A549 (cell line): ENCODE measurements around the gene NFIA. TPM values are rescaled to one million over a fixed set of nuclear protein-coding genes. Genes with fewer than 3 reads are reported as not detected.

ENCODE experiments used
- ATAC-seq, 2 experiments: fragments of 200-7000 bp in 1 of 2; fragments of >200 bp in 1 of 2; cut with Nextera tagmentation in 1 of 2; cut with Tn5 transposase in 1 of 2; 3 replicates each; pipeline versions ENCODE4 v1.8.0 to v1.9.1; 2018 to 2020; ENCODE audit warnings: mild to moderate bottlenecking in 1 of 2, moderate library complexity in 1 of 2
- CTCF ChIA-PET: fragments of 300-600 bp; sonication (Branson Sonifier 250); formaldehyde crosslinking; extraction: SDS; loops from one replicate; lab custom pipeline; 2021; ENCODE audit warnings: antibody characterized with exemption, inconsistent platforms; lab: Yijun Ruan, JAX
- POLR2A ChIA-PET: fragments of 350-600 bp; formaldehyde crosslinking; extraction: SDS; loops from one replicate; lab custom pipeline; 2021; ENCODE audit warnings: antibody characterized with exemption, inconsistent platforms; lab: Yijun Ruan, JAX
- DNase-seq, 2 experiments: peaks; one replicate each; pipeline versions ENCODE4 v3.0.0 to v3.0.0-alpha.2; 2011 to 2016; ENCODE audit warnings: low read depth in 1 of 2, low spot score in 1 of 2
- FAIRE-seq: peaks from 2 replicates; lab custom pipeline; 2011; peaks lifted over from hg19 to GRCh38; lab: Jason Lieb, UNC
- H3K27ac ChIP-seq, 2 experiments: fragments of >200 bp; sonication (Bioruptor Twin); formaldehyde crosslinking; 3 replicates each; pipeline ENCODE4 v1.5.1; 2016 to 2017
- H3K4me1 ChIP-seq: fragments of >200 bp; sonication (Bioruptor Twin); formaldehyde crosslinking; 3 replicates; pipeline ENCODE4 v1.6.1; 2016
- H3K4me2 ChIP-seq: fragments of >200 bp; sonication (Bioruptor Twin); formaldehyde crosslinking; 3 replicates; pipeline ENCODE4 v1.6.1; 2016
- H3K4me3 ChIP-seq: fragments of >200 bp; sonication (Bioruptor Twin); formaldehyde crosslinking; 3 replicates; pipeline ENCODE4 v1.5.1; 2016
- H3K9me3 ChIP-seq: fragments of >200 bp; sonication (Bioruptor Twin); formaldehyde crosslinking; 3 replicates; pipeline ENCODE4 v1.6.1; 2016
- ATOH8 ChIP-seq: fragments of 250-450 bp; sonication (Bioruptor Pico); IDR thresholded peaks from 2 replicates; pipeline ENCODE4 v1.5.0; 2020; ENCODE audit warnings: low read depth, mild to moderate bottlenecking, moderate library complexity
- CBX2 ChIP-seq: fragments of 200-600 bp; sonication (generic); IDR thresholded peaks from 2 replicates; pipeline ENCODE4 v1.6.1; 2016; ENCODE audit warnings: low read depth, mild to moderate bottlenecking, borderline replicate concordance
- EHF ChIP-seq: fragments of 250-450 bp; sonication (Bioruptor Pico); IDR thresholded peaks from 2 replicates; pipeline ENCODE4 v1.5.0; 2020; ENCODE audit warnings: mild to moderate bottlenecking
- ESRRA ChIP-seq: fragments of 150-350 bp; IDR thresholded peaks from 2 replicates; pipeline ENCODE4 v1.6.1; 2014; ENCODE audit warnings: mild to moderate bottlenecking, low read length, borderline replicate concordance
- FOSL2 ChIP-seq, 2 experiments: fragments of 450-650 bp in 1 of 2; fragments of >200 bp in 1 of 2; sonication (Bioruptor Twin) in 1 of 2; formaldehyde crosslinking; IDR thresholded peaks; 2 replicates each; pipeline versions ENCODE4 v1.5.0 to v1.6.1; 2016 to 2020; ENCODE audit warnings: mild to moderate bottlenecking in 1 of 2, moderate library complexity in 1 of 2
- FOXS1 ChIP-seq: fragments of 250-450 bp; sonication (Bioruptor Pico); IDR thresholded peaks from 2 replicates; pipeline ENCODE4 v1.5.0; 2020; ENCODE audit warnings: mild to moderate bottlenecking, moderate library complexity
- GATA3 ChIP-seq: IDR thresholded peaks from 2 replicates; pipeline ENCODE4 v1.6.1; 2012; ENCODE audit warnings: borderline replicate concordance
- HES2 ChIP-seq: fragments of >200 bp; sonication (Bioruptor Twin); formaldehyde crosslinking; IDR thresholded peaks from 2 replicates; pipeline ENCODE4 v1.6.1; 2016
- JUNB ChIP-seq: fragments of >200 bp; sonication (Bioruptor Twin); formaldehyde crosslinking; IDR thresholded peaks from 2 replicates; pipeline ENCODE4 v1.6.1; 2016
- MAFK ChIP-seq: fragments of 450-650 bp; IDR thresholded peaks from 2 replicates; pipeline ENCODE4 v1.6.1; 2014; ENCODE audit not compliant: partially characterized antibody
- NFE2L2 ChIP-seq: fragments of 150-350 bp; conservative IDR thresholded peaks from 2 replicates; pipeline ENCODE4 v1.6.1; 2014; ENCODE audit warnings: low read length
- NR3C1 ChIP-seq: fragments of >200 bp; sonication (Bioruptor Twin); formaldehyde crosslinking; IDR thresholded peaks from 3 replicates; pipeline ENCODE4 v1.6.1; 2017
- PBX3 ChIP-seq: IDR thresholded peaks from 2 replicates; pipeline ENCODE4 v1.6.1; 2012
- POLR2AphosphoS2 ChIP-seq: conservative IDR thresholded peaks from 2 replicates; pipeline ENCODE4 v1.6.1; 2012; ENCODE audit warnings: low read length, improper control_type of control experiment, inconsistent platforms
- RAD21 ChIP-seq, 2 experiments: fragments of >200 bp in 1 of 2; sonication (Bioruptor Twin) in 1 of 2; formaldehyde crosslinking in 1 of 2; IDR thresholded peaks in 1 of 2; conservative IDR thresholded peaks in 1 of 2; 2 replicates in 1 of 2; 3 replicates in 1 of 2; pipeline ENCODE4 v1.6.1; 2012 to 2018; ENCODE audit warnings: inconsistent platforms in 1 of 2
- REST ChIP-seq: fragments of 200-600 bp; sonication (generic); IDR thresholded peaks from 2 replicates; pipeline ENCODE4 v1.6.1; 2016; ENCODE audit warnings: antibody characterized with exemption, mild to moderate bottlenecking, moderate library complexity
- SMC3 ChIP-seq: fragments of >200 bp; sonication (Bioruptor Twin); formaldehyde crosslinking; IDR thresholded peaks from 3 replicates; pipeline ENCODE4 v1.6.1; 2018; ENCODE audit warnings: inconsistent platforms
- SREBF2 ChIP-seq: fragments of 450-650 bp; IDR thresholded peaks from 2 replicates; pipeline ENCODE4 v1.6.1; 2014; ENCODE audit warnings: mild to moderate bottlenecking, moderate library complexity
- TP53 ChIP-seq: fragments of 250-450 bp; sonication (Bioruptor Pico); IDR thresholded peaks from 2 replicates; pipeline ENCODE4 v1.5.0; 2021; ENCODE audit warnings: mild to moderate bottlenecking, moderate library complexity
- USF2 ChIP-seq: fragments of 450-650 bp; IDR thresholded peaks from 2 replicates; pipeline ENCODE4 v1.6.1; 2014; ENCODE audit warnings: antibody characterized with exemption
- ZFP36 ChIP-seq: fragments of 450-650 bp; IDR thresholded peaks from 2 replicates; pipeline ENCODE4 v1.6.1; 2014; ENCODE audit warnings: borderline replicate concordance; ENCODE audit not compliant: partially characterized antibody
- WGBS: methylation state at CpG from one replicate; pipeline ENCODE4 v1.1.6; 2017; ENCODE audit errors: missing lambda C conversion rate; 5-methylcytosine and 5-hydroxymethylcytosine counted together
- polyA plus RNA-seq, 4 experiments: library from polyadenylated mRNA; depleted of rRNA in 3 of 4; stranded (reverse); fragments of >200 nt; fragmentation: RNase III in 1 of 4; extraction: RNeasy Plus Mini Kit Qiagen cat#74134 plus additional on column Dnase treatment in 1 of 4; gene quantifications; 2 replicates in 3 of 4; 3 replicates in 1 of 4; pipeline ENCODE4 v1.2.3, GENCODE V29; 2011 to 2017
- TF ChIP-seq, protein P1 (sequence below): fragments of 150-350 bp; IDR thresholded peaks from 2 replicates; pipeline ENCODE4 v1.6.1; 2014; ENCODE audit warnings: low read depth, mild to moderate bottlenecking, low read length

Gene NFIA
- polyA plus RNA-seq, 2 of the 4 experiments (the other 2 are of a cell fraction) = 6.5 to 25.8 TPM

DNA sequence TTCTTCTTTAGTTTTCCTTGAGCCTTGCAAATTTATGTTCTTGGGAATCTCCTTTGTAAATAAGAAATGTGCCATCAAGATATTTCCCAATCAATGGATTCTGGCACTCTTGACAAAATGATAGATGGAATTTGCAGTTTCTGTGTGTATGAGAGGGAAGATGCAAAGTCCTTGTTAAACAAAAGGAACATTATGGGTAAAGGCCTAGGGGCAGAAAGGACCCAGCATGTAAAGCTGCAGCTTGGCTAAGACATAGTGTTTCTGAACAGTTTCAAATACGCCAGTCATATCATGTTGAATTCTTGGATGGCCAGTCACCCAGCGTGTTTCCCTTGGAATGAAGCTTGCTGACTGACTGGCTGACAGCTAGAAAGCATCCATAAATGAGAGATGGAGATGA is 210.8 kb downstream of the NFIA start:
- FAIRE-seq = no peak
- DNase-seq = no peak
- Histone ChIP-seq H3K4me2 (no peak overlapping the region), H3K9me3 (no peaks in the 10 kb centered on the region), H3K4me3 (no peak overlapping the region), H3K4me1 (peaks cover 24% of the 10 kb centered on the region; the same call in 2 of the 3 replicates), H3K27ac (no peak overlapping the region)
- 69% methylated on average over 2 of the region's 2 CpGs for WGBS
- TF ChIP-seq JUNB (no peak), ATOH8 (CRISPR knock-in tag) (no peak), FOSL2 (IDR thresholded peaks at IDR 0.05) (no peak), FOSL2 (CRISPR knock-in tag; IDR thresholded peaks at IDR 0.05) (no peak), CBX2 (no peak), MAFK (no peak), FOXS1 (no peak), PBX3 (no peak), NR3C1 (no peak), ZFP36 (no peak), REST (no peak), EHF (CRISPR knock-in tag) (no peak), USF2 (no peak), TP53 (no peak), GATA3 (no peak), HES2 (no peak)
- CTCF ChIA-PET = interaction anchor here (0.9 kb wide), 1 partner anchor 8 kb away, joined by 3 read pairs; no protein-coding TSS in a partner anchor
- POLR2A ChIA-PET = no interaction called here
- peak in 1 of 2 experiments; percentile 42; a peak in 2 of 6 replicates for ATAC-seq

DNA sequence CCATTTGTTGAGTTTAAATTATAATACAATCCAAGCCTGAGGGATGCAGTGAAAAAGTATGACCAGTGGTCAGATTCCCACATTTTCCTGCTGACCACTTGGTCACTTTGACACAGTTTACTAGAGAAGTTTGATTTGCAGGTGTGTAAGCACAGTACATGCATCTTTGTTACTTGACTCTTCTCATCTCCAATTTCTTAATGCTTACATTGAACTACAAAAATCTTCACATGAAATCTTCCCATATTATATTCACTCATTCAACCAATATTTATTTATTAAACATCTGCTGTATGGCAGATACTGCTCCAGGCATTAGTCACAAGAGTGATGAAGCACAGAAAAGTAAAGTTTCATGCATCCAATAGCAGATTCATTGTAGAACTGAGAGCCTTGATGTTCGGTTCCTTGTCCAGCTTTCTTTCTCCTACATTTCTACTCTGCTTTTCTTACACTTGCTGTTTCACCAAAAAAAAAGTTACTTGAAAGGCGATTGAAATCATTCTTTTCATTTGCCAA is 211.7 kb downstream of the NFIA start:
- Histone ChIP-seq H3K4me2 (no peak overlapping the region), H3K27ac (no peak overlapping the region; a peak in 1 of 6 replicates), H3K9me3 (no peaks in the 10 kb centered on the region), H3K4me1 (peaks cover 28% of the 10 kb centered on the region), H3K4me3 (no peak overlapping the region)
- TF ChIP-seq, protein P1, sequence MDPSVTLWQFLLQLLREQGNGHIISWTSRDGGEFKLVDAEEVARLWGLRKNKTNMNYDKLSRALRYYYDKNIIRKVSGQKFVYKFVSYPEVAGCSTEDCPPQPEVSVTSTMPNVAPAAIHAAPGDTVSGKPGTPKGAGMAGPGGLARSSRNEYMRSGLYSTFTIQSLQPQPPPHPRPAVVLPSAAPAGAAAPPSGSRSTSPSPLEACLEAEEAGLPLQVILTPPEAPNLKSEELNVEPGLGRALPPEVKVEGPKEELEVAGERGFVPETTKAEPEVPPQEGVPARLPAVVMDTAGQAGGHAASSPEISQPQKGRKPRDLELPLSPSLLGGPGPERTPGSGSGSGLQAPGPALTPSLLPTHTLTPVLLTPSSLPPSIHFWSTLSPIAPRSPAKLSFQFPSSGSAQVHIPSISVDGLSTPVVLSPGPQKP = no peak
- TF ChIP-seq NFE2L2 = no peak
- TF ChIP-seq SMC3 = no peak
- no peak for TF ChIP-seq HES2
- no peak for TF ChIP-seq PBX3
- no peak for TF ChIP-seq POLR2AphosphoS2
- TF ChIP-seq SREBF2 = no peak
- no peak for TF ChIP-seq EHF (CRISPR knock-in tag)
- no peak for TF ChIP-seq RAD21 (conservative IDR thresholded peaks at IDR 0.05 in 1 of 2, IDR thresholded peaks at IDR 0.05 in 1 of 2)
- no peak for TF ChIP-seq ESRRA
- FAIRE-seq (no peak), ATAC-seq (no peak), DNase-seq (no peak)
- POLR2A ChIA-PET = no interaction called here
- 73% methylated on average over 2 of the region's 2 CpGs for WGBS
- CTCF ChIA-PET = interaction anchor here (0.9 kb wide), 1 partner anchor 9 kb away, joined by 3 read pairs; no protein-coding TSS in a partner anchor
